ENCODE measurements around the gene MORF4L2. TPM values are rescaled to one million over a fixed set of nuclear protein-coding genes. Genes with fewer than 3 reads are reported as not detected.

Gene MORF4L2
- 100 to 1,000 TPM in 11 of 12 donors, not detected in 1; 199 to 377 (median 286) TPM for polyA plus RNA-seq (ENCODE audit: insufficient read length in 12 of 12)
- long read RNA-seq, donor 1, transcript MORF4L2-215 (4 exons, 451 nt), result major isoform, 51 of 114 reads
- long read RNA-seq, donor 1, transcript MORF4L2-201 (4 exons, 1,824 nt), result minor isoform, 8 of 114 reads
- long read RNA-seq, donor 1, transcript MORF4L2-206 (4 exons, 1,965 nt), result minor isoform, 7 of 114 reads
- long read RNA-seq, donor 1, transcript MORF4L2-203 (4 exons, 1,983 nt), result minor isoform, 11 of 114 reads
- long read RNA-seq, donor 1, partial matches to known transcripts, result 7 of 114 reads
- long read RNA-seq, donor 1, other reads (novel, unspliced or antisense), result 9 of 114 reads
- long read RNA-seq, donor 2, transcript MORF4L2-215 (4 exons, 451 nt), result major isoform, 57 of 138 reads
- long read RNA-seq, donor 2, transcript MORF4L2-203 (4 exons, 1,983 nt), result minor isoform, 25 of 138 reads
- long read RNA-seq, donor 2, transcript MORF4L2-214 (3 exons, 582 nt), result minor isoform, 5 of 138 reads
- long read RNA-seq, donor 2, transcript MORF4L2-201 (4 exons, 1,824 nt), result minor isoform, 6 of 138 reads
- long read RNA-seq, donor 2, partial matches to known transcripts, result 6 of 138 reads
- long read RNA-seq, donor 2, other reads (novel, unspliced or antisense), result 25 of 138 reads
- long read RNA-seq, donor 3, transcript MORF4L2-215 (4 exons, 451 nt), result major isoform, 25 of 46 reads
- long read RNA-seq, donor 3, transcript MORF4L2-203 (4 exons, 1,983 nt), result minor isoform, 8 of 46 reads
- long read RNA-seq, donor 3, partial matches to known transcripts, result 5 of 46 reads
- long read RNA-seq, donor 3, other reads (novel, unspliced or antisense), result 0 of 46 reads
- long read RNA-seq, donor 4, transcript MORF4L2-203 (4 exons, 1,983 nt), result minor isoform, 5 of 27 reads
- long read RNA-seq, donor 4, transcript MORF4L2-215 (4 exons, 451 nt), result major isoform, 18 of 27 reads
- long read RNA-seq, donor 4, partial matches to known transcripts, result 0 of 27 reads
- long read RNA-seq, donor 4, other reads (novel, unspliced or antisense), result 0 of 27 reads
- long read RNA-seq, donor 5, transcript MORF4L2-209 (5 exons, 869 nt), result minor isoform, 6 of 117 reads
- long read RNA-seq, donor 5, transcript MORF4L2-215 (4 exons, 451 nt), result major isoform, 54 of 117 reads
- long read RNA-seq, donor 5, transcript MORF4L2-203 (4 exons, 1,983 nt), result minor isoform, 26 of 117 reads
- long read RNA-seq, donor 5, partial matches to known transcripts, result 20 of 117 reads
- long read RNA-seq, donor 5, other reads (novel, unspliced or antisense), result 0 of 117 reads
- long read RNA-seq, donor 6, transcript MORF4L2-215 (4 exons, 451 nt), result major isoform, 24 of 44 reads
- long read RNA-seq, donor 6, transcript MORF4L2-203 (4 exons, 1,983 nt), result minor isoform, 10 of 44 reads
- long read RNA-seq, donor 6, partial matches to known transcripts, result 0 of 44 reads
- long read RNA-seq, donor 6, other reads (novel, unspliced or antisense), result 0 of 44 reads
- long read RNA-seq, donor 7, transcript MORF4L2-203 (4 exons, 1,983 nt), result minor isoform, 7 of 23 reads
- long read RNA-seq, donor 7, transcript MORF4L2-215 (4 exons, 451 nt), result major isoform, 12 of 23 reads
- long read RNA-seq, donor 7, partial matches to known transcripts, result 0 of 23 reads
- long read RNA-seq, donor 7, other reads (novel, unspliced or antisense), result 0 of 23 reads
- long read RNA-seq, donor 8, transcript MORF4L2-210 (3 exons, 1,830 nt), result minor isoform, 10 of 95 reads
- long read RNA-seq, donor 8, transcript MORF4L2-203 (4 exons, 1,983 nt), result minor isoform, 17 of 95 reads
- long read RNA-seq, donor 8, transcript MORF4L2-215 (4 exons, 451 nt), result major isoform, 37 of 95 reads
- long read RNA-seq, donor 8, partial matches to known transcripts, result 17 of 95 reads
- long read RNA-seq, donor 8, other reads (novel, unspliced or antisense), result 0 of 95 reads
- long read RNA-seq, donor 9, transcript MORF4L2-215 (4 exons, 451 nt), result major isoform, 41 of 71 reads
- long read RNA-seq, donor 9, transcript MORF4L2-212 (3 exons, 573 nt), result minor isoform, 7 of 71 reads
- long read RNA-seq, donor 9, transcript MORF4L2-201 (4 exons, 1,824 nt), result minor isoform, 7 of 71 reads
- long read RNA-seq, donor 9, transcript MORF4L2-203 (4 exons, 1,983 nt), result minor isoform, 10 of 71 reads
- long read RNA-seq, donor 9, partial matches to known transcripts, result 0 of 71 reads
- long read RNA-seq, donor 9, other reads (novel, unspliced or antisense), result 0 of 71 reads
- long read RNA-seq, donor 10, transcript MORF4L2-215 (4 exons, 451 nt), result major isoform, 43 of 72 reads
- long read RNA-seq, donor 10, transcript MORF4L2-203 (4 exons, 1,983 nt), result minor isoform, 19 of 72 reads
- long read RNA-seq, donor 10, partial matches to known transcripts, result 0 of 72 reads
- long read RNA-seq, donor 10, other reads (novel, unspliced or antisense), result 0 of 72 reads
- long read RNA-seq, donor 11, transcript MORF4L2-203 (4 exons, 1,983 nt), result minor isoform, 20 of 127 reads
- long read RNA-seq, donor 11, transcript MORF4L2-212 (3 exons, 573 nt), result minor isoform, 8 of 127 reads
- long read RNA-seq, donor 11, transcript MORF4L2-215 (4 exons, 451 nt), result major isoform, 68 of 127 reads
- long read RNA-seq, donor 11, transcript MORF4L2-210 (3 exons, 1,830 nt), result minor isoform, 11 of 127 reads
- long read RNA-seq, donor 11, partial matches to known transcripts, result 5 of 127 reads
- long read RNA-seq, donor 11, other reads (novel, unspliced or antisense), result 0 of 127 reads

GRCh38 chrX:103686199-103687072 is at the start of gene MORF4L2:
Gene MORF4L2, minus strand, starts transcription at chrX:103686699. Its CDS starts 9,672 bp downstream, at chrX:103677027.
- peak; percentile 94 for DNase-seq

- no peak for DNase-seq
These were observed 47.7 kb upstream of the MORF4L2 start for GRCh38 chrX:103734125-103734760.

GRCh38 chrX:103733017-103733416 is 46.5 kb upstream of the MORF4L2 start:
- DNase-seq, result no peak

GRCh38 chrX:103730796-103731493 is 44.4 kb upstream of the MORF4L2 start:
- DNase-seq, result peak; percentile 71

- DNase-seq, result peak; percentile 17
These were observed 43.8 kb upstream of the MORF4L2 start for GRCh38 chrX:103730147-103730795.

GRCh38 chrX:103729015-103729414 is 42.5 kb upstream of the MORF4L2 start:
- DNase-seq, result no peak

- no peak for DNase-seq
These were observed 40.6 kb upstream of the MORF4L2 start for GRCh38 chrX:103727115-103727514.

GRCh38 chrX:103726477-103726876 is 40.0 kb upstream of the MORF4L2 start:
- DNase-seq, result no peak

- no peak for DNase-seq
These were observed 36.0 kb upstream of the MORF4L2 start for GRCh38 chrX:103722505-103722904.

- DNase-seq, result no peak
These were observed 31.6 kb upstream of the MORF4L2 start for GRCh38 chrX:103718120-103718519.

- no peak for DNase-seq
These were observed 30.5 kb upstream of the MORF4L2 start for GRCh38 chrX:103716962-103717361.

- DNase-seq, result no peak
These were observed 24.1 kb upstream of the MORF4L2 start, which contains the start of gene TMEM31 for GRCh38 chrX:103710609-103711008. Gene TMEM31, plus strand, starts transcription at chrX:103710909. Its CDS starts 1,350 bp downstream, at chrX:103712259.

GRCh38 chrX:103704863-103705262 is 18.4 kb upstream of the MORF4L2 start:
- no peak for DNase-seq

GRCh38 chrX:103699243-103699642 is 12.7 kb upstream of the MORF4L2 start:
- no peak for DNase-seq

GRCh38 chrX:103697687-103698086 is 11.2 kb upstream of the MORF4L2 start:
- DNase-seq, result no peak

- no peak for DNase-seq
These were observed 4.6 kb upstream of the MORF4L2 start for GRCh38 chrX:103691059-103691458.

All from muscle of arm (tissue), 14 donors.